HepG2 (cell line): ENCODE measurements around the gene HNRNPA1. TPM values are rescaled to one million over a fixed set of nuclear protein-coding genes. Genes with fewer than 3 reads are reported as not detected.
A peak's percentile ranks its signal among the peaks of the same experiment; 100 is the strongest.

Experiments used
- ATF1 ChIP-seq: IDR thresholded peaks from 2 replicates; pipeline ENCODE4 v1.6.1; 2016; ENCODE audit warnings: mild to moderate bottlenecking, control low read depth
- CHD4 ChIP-seq: fragments of 200-600 bp; sonication (generic); IDR thresholded peaks from 2 replicates; pipeline ENCODE4 v1.7.0; 2017; ENCODE audit warnings: mild to moderate bottlenecking, low read length, borderline replicate concordance
- FOSL1 ChIP-seq: sonication (generic); formaldehyde crosslinking; IDR thresholded peaks from 2 replicates; pipeline ENCODE4 v1.9.0; 2021; ENCODE audit warnings: missing genetic modification reagents, borderline replicate concordance
- GATA4 ChIP-seq: sonication (generic); IDR thresholded peaks from 2 replicates; pipeline ENCODE4 v1.6.1; 2016; ENCODE audit warnings: antibody characterized with exemption, low read depth, borderline replicate concordance
- HMG20B ChIP-seq: conservative IDR thresholded peaks from 2 replicates; pipeline ENCODE4 v1.6.1; 2016; ENCODE audit warnings: missing genetic modification reagents, missing compliant biosample characterization
- SOX6 ChIP-seq, 2 experiments: fragments of 450-650 bp in 1 of 2; sonication (generic) in 1 of 2; formaldehyde crosslinking in 1 of 2; IDR thresholded peaks; 2 replicates each; pipeline versions ENCODE4 v1.4.0 to v1.6.1; 2017 to 2020; ENCODE audit warnings: antibody characterized with exemption in 1 of 2, mild to moderate bottlenecking in 1 of 2, missing genetic modification reagents in 1 of 2
- TCF7 ChIP-seq: sonication (generic); IDR thresholded peaks from 2 replicates; pipeline ENCODE4 v1.6.1; 2016; ENCODE audit warnings: antibody characterized with exemption, low read depth
- ZFP36L1 ChIP-seq: sonication (generic); formaldehyde crosslinking; IDR thresholded peaks from 2 replicates; pipeline ENCODE4 v1.8.0; 2022; ENCODE audit warnings: mild to moderate bottlenecking, missing genetic modification reagents, moderate library complexity
- ZNF136 ChIP-seq: sonication (generic); formaldehyde crosslinking; IDR thresholded peaks from 2 replicates; pipeline ENCODE4 v1.8.1; 2022; ENCODE audit warnings: low read depth, mild to moderate bottlenecking, moderate library complexity, missing genetic modification reagents
- ZNF317 ChIP-seq: sonication (generic); formaldehyde crosslinking; IDR thresholded peaks from 2 replicates; pipeline ENCODE4 v1.5.0; 2020; ENCODE audit warnings: mild to moderate bottlenecking, missing genetic modification reagents
- ZNF331 ChIP-seq: sonication (generic); formaldehyde crosslinking; IDR thresholded peaks from 2 replicates; pipeline ENCODE4 v1.4.0; 2020; ENCODE audit warnings: missing genetic modification reagents
- ZNF550 ChIP-seq: sonication (generic); formaldehyde crosslinking; IDR thresholded peaks from 2 replicates; pipeline ENCODE4 v1.4.0; 2020; ENCODE audit warnings: mild to moderate bottlenecking, missing genetic modification reagents, borderline replicate concordance
- ZNF670 ChIP-seq: sonication (generic); formaldehyde crosslinking; IDR thresholded peaks from 2 replicates; pipeline ENCODE4 v1.8.0; 2022; ENCODE audit warnings: mild to moderate bottlenecking, missing genetic modification reagents, borderline replicate concordance
- ZNF773 ChIP-seq: sonication (generic); formaldehyde crosslinking; IDR thresholded peaks from 2 replicates; pipeline ENCODE4 v1.4.0; 2020; ENCODE audit warnings: missing genetic modification reagents, borderline replicate concordance
- ZNF777 ChIP-seq: sonication (generic); formaldehyde crosslinking; IDR thresholded peaks from 2 replicates; pipeline ENCODE4 v1.4.0; 2020; ENCODE audit warnings: missing genetic modification reagents
- ZSCAN21 ChIP-seq: sonication (generic); formaldehyde crosslinking; IDR thresholded peaks from 2 replicates; pipeline ENCODE4 v1.8.0; 2022; ENCODE audit warnings: mild to moderate bottlenecking, missing genetic modification reagents, moderate library complexity, borderline replicate concordance
- polyA plus RNA-seq, 8 experiments: library from polyadenylated mRNA; depleted of rRNA in 3 of 8; stranded (reverse) in 7 of 8; unstranded in 1 of 8; fragments of >200 nt; fragmentation: Illumina TruSeq in 4 of 8; extraction: Trizol in 4 of 8; gene quantifications; 2 replicates each; pipeline versions ENCODE4 v1.2.1 to v1.2.3, GENCODE V29; 2011 to 2016; ENCODE audit warnings: low read depth in 4 of 8, missing spikeins in 1 of 8, mixed read lengths in 1 of 8; ENCODE audit not compliant: insufficient read depth in 1 of 8
- total RNA-seq, 5 experiments: library from RNA; depleted of rRNA; stranded (reverse); fragments of >200 nt; fragmentation: Illumina TruSeq; extraction: Trizol; gene quantifications; 2 replicates each; pipeline ENCODE4 v1.2.3, GENCODE V29; 2016; ENCODE audit warnings: low read depth in 1 of 5
- TF ChIP-seq, protein P1 (sequence below): sonication (generic); formaldehyde crosslinking; IDR thresholded peaks from 2 replicates; pipeline ENCODE4; 2020; ENCODE audit warnings: missing genetic modification reagents, mild to moderate bottlenecking, borderline replicate concordance
- TF ChIP-seq, protein P2 (sequence below): sonication (generic); formaldehyde crosslinking; IDR thresholded peaks from 2 replicates; pipeline ENCODE4 v1.4.0; 2020; ENCODE audit warnings: mild to moderate bottlenecking, missing genetic modification reagents
- TF ChIP-seq, protein P3 (sequence below): sonication (generic); formaldehyde crosslinking; IDR thresholded peaks from 2 replicates; pipeline ENCODE4 v1.8.0; 2022; ENCODE audit warnings: missing genetic modification reagents, mild to moderate bottlenecking, borderline replicate concordance
- TF ChIP-seq, protein P4 (sequence below): sonication (generic); formaldehyde crosslinking; IDR thresholded peaks from 2 replicates; pipeline ENCODE4 v1.5.0; 2020; ENCODE audit warnings: mild to moderate bottlenecking, missing genetic modification reagents

Gene HNRNPA1
- total and polyA plus RNA-seq, 2 of the 13 experiments (the other 11 are each of a cell fraction or from before 2014, with no cell fraction given): 535 to 1,820 TPM

DNA sequence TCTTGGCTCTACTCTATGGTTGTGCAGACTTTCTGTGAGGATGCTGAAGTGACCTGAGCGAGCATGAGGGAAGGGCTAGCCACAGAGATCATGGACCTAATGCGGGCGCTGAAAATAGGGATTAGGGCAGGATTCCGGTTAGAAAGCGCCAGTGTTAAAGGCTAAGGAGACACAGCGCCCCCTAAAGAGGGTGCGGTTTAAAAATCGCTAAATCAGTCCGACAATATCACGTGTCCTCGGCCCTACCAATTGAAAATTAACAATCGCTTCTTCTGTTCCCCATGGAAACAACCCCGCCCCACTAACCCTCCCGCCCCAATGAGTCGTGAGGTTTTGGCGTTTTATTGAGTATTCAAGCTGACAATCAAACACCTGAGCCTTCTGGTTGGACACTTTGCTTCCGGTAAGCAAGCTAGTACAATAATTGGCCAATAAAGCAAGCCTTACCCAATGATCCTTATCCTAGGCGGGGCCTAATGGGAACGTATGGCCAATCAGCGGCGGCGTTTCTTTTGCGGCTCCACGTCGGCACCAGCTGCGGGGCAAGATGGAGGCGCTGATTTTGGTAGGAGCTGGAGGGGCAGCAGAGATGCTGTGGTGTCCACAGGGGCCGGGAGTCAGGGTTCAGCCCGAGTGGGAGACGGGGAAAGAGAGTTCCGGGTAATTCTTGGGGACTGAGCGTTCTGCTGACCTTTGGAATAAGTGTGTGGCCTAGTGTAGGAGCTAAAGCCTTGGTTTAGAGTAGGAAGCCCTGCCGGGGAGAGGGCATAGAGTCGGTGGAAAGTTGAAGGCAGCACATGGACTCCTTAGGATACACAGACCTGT, 44.3 kb downstream of the HNRNPA1 start, which contains the start of gene COPZ1 (continued):
- TF ChIP-seq, protein P1, sequence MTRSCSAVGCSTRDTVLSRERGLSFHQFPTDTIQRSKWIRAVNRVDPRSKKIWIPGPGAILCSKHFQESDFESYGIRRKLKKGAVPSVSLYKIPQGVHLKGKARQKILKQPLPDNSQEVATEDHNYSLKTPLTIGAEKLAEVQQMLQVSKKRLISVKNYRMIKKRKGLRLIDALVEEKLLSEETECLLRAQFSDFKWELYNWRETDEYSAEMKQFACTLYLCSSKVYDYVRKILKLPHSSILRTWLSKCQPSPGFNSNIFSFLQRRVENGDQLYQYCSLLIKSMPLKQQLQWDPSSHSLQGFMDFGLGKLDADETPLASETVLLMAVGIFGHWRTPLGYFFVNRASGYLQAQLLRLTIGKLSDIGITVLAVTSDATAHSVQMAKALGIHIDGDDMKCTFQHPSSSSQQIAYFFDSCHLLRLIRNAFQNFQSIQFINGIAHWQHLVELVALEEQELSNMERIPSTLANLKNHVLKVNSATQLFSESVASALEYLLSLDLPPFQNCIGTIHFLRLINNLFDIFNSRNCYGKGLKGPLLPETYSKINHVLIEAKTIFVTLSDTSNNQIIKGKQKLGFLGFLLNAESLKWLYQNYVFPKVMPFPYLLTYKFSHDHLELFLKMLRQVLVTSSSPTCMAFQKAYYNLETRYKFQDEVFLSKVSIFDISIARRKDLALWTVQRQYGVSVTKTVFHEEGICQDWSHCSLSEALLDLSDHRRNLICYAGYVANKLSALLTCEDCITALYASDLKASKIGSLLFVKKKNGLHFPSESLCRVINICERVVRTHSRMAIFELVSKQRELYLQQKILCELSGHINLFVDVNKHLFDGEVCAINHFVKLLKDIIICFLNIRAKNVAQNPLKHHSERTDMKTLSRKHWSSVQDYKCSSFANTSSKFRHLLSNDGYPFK (CRISPR knock-in tag): peak; percentile 72; the same call in 1 of the 2 replicates
- TF ChIP-seq ZNF331 (CRISPR knock-in tag) (no peak; the same call in 1 of the 2 replicates), ZNF670 (CRISPR knock-in tag) (no peak), ZNF550 (CRISPR knock-in tag) (no peak), TCF7 (no peak), ZFP36L1 (CRISPR knock-in tag) (no peak), ZNF777 (CRISPR knock-in tag) (no peak), ZSCAN21 (CRISPR knock-in tag) (no peak), GATA4 (0 out of 2 replicates have a peak, but pooled peaks have one; percentile 25), FOSL1 (CRISPR knock-in tag) (no peak), ZNF773 (CRISPR knock-in tag) (0 out of 2 replicates have a peak, but pooled peaks have one; percentile 77), ATF1 (CRISPR knock-in tag) (peak; percentile 95), CHD4 (no peak), SOX6 (IDR thresholded peaks at IDR 0.05) (no peak), SOX6 (CRISPR knock-in tag; IDR thresholded peaks at IDR 0.05) (no peak; the same call in 1 of the 2 replicates), ZNF136 (CRISPR knock-in tag) (peak; percentile 64; the same call in 1 of the 2 replicates), ZNF317 (CRISPR knock-in tag) (no peak), HMG20B (CRISPR knock-in tag) (no peak)
- TF ChIP-seq, protein P2, sequence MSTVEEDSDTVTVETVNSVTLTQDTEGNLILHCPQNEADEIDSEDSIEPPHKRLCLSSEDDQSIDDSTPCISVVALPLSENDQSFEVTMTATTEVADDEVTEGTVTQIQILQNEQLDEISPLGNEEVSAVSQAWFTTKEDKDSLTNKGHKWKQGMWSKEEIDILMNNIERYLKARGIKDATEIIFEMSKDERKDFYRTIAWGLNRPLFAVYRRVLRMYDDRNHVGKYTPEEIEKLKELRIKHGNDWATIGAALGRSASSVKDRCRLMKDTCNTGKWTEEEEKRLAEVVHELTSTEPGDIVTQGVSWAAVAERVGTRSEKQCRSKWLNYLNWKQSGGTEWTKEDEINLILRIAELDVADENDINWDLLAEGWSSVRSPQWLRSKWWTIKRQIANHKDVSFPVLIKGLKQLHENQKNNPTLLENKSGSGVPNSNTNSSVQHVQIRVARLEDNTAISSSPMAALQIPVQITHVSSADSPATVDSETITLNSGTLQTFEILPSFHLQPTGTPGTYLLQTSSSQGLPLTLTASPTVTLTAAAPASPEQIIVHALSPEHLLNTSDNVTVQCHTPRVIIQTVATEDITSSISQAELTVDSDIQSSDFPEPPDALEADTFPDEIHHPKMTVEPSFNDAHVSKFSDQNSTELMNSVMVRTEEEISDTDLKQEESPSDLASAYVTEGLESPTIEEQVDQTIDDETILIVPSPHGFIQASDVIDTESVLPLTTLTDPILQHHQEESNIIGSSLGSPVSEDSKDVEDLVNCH (CRISPR knock-in tag): no peak
- TF ChIP-seq, protein P3, sequence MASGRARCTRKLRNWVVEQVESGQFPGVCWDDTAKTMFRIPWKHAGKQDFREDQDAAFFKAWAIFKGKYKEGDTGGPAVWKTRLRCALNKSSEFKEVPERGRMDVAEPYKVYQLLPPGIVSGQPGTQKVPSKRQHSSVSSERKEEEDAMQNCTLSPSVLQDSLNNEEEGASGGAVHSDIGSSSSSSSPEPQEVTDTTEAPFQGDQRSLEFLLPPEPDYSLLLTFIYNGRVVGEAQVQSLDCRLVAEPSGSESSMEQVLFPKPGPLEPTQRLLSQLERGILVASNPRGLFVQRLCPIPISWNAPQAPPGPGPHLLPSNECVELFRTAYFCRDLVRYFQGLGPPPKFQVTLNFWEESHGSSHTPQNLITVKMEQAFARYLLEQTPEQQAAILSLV (CRISPR knock-in tag): no peak
- TF ChIP-seq, protein P4, sequence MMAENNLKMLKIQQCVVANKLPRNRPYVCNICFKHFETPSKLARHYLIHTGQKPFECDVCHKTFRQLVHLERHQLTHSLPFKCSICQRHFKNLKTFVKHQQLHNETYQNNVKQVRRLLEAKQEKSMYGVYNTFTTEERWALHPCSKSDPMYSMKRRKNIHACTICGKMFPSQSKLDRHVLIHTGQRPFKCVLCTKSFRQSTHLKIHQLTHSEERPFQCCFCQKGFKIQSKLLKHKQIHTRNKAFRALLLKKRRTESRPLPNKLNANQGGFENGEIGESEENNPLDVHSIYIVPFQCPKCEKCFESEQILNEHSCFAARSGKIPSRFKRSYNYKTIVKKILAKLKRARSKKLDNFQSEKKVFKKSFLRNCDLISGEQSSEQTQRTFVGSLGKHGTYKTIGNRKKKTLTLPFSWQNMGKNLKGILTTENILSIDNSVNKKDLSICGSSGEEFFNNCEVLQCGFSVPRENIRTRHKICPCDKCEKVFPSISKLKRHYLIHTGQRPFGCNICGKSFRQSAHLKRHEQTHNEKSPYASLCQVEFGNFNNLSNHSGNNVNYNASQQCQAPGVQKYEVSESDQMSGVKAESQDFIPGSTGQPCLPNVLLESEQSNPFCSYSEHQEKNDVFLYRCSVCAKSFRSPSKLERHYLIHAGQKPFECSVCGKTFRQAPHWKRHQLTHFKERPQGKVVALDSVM (CRISPR knock-in tag): 0 out of 2 replicates have a peak, but pooled peaks have one; percentile 15
